Heart left ventricle (tissue), 13 donors: ENCODE results near the gene DOCK1.

Source experiments
- CTCF ChIP-seq, 12 donors: fragments of 200-600 bp; sonication (generic) in 4 of 12; IDR thresholded peaks; one replicate each; pipeline versions ENCODE4 v1.5.0 to v1.8.0; 2018 to 2022; ENCODE audit warnings: antibody characterized with exemption in 12 of 12, mild to moderate bottlenecking in 5 of 12
- POLR2A ChIP-seq, 2 donors: fragments of 450-650 bp; IDR thresholded peaks; one replicate each; pipeline ENCODE4 v1.6.1; 2017; ENCODE audit warnings: antibody characterized with exemption in 2 of 2, mild to moderate bottlenecking in 2 of 2, moderate library complexity in 2 of 2
- donor health status: ischemic (EF 13 %, LVEDD 7.1; RV severe dilation, severe dysfunction).
- donor health status: DM: no; HTN: yes; CAD: no.
- donor health status: DM: no; HTN: no; CAD: no.
- donor health status: ischemic (EF 25% LVEDD 6.9; RV normal size, moderate dysfunction).
- donor health status: ischemic (EF 25% LVEDD 5.7; RV mildly dilated, moderate dysfunction).
- donor health status: ischemic (EF 35%, LVEDD 5.7; RV mildly dilated, moderate dysfunction).
- donor health status: nonischemic (EF 11% LVEDD 7.7; RV severe dilation, severe dysfunction).
- donor health status: DM: yes; HTN: yes; CAD: no.
- donor health status: PGD.
- donor health status: ischemic (EF 29% LVEDD 5.4; RV normal size, mild dysfunction).
- donor health status: nonischemic (EF 23%, LVEDD 6.1; RV moderate dilation, normal function).

DNA sequence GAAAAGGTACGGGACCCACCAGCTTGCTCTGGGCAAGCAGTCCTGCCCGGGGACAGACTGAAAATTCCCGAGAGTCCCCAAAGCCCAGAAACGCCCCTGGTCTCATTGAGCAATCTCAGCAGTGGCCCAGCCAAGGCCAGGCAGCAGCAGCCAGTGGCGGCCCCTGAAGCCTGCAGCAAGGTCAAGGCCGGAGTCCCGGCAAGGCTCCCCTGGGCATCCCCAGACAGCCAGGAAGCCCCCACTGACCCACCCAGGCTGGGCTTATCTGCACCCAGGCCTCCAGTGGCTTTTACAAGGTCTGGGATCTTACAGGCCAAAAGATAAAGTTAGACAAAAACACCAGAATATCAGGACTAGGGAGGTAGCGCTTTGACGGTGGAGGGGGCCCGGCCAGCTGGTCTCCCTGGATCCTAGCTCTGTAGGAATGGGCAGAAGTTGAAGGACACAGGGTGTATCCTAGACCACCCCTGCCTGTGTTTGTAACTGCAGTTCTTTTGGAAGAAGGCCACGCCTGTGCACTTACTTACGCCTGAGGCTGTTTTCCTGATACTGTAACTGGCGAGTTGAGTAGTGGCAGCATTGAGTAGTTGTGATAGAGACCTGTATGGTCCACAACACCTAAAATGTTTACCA lies 513.4 kb downstream of the DOCK1 start:
- TF ChIP-seq POLR2A (IDR thresholded peaks at IDR 0.05) (no peak), CTCF (IDR thresholded peaks at IDR 0.05) (no peak)
